Peyer's patch (tissue), 4 donors: ENCODE results near the gene SMIM24. TPM values are rescaled to one million over a fixed set of nuclear protein-coding genes. Genes with fewer than 3 reads are reported as not detected.

Experiments
- DNase-seq, 3 donors: peaks; one replicate each; pipeline ENCODE4 v3.0.0-alpha.2; 2017 to 2019
- H3K27ac ChIP-seq, 4 donors: fragments of 200-600 bp; sonication (generic); one replicate each; pipeline ENCODE4 v1.5.1; 2016 to 2019
- H3K27me3 ChIP-seq, 2 donors: fragments of 200-600 bp; sonication (generic); one replicate each; pipeline ENCODE4 v1.5.1; 2019
- H3K36me3 ChIP-seq, 3 donors: fragments of 200-600 bp; sonication (generic); one replicate each; pipeline ENCODE4 v1.5.1; 2016 to 2019
- H3K4me1 ChIP-seq, 4 donors: fragments of 200-600 bp; sonication (generic); one replicate each; pipeline ENCODE4 v1.5.1; 2016 to 2019
- H3K4me3 ChIP-seq, 4 donors: fragments of 200-600 bp; sonication (generic); 1 replicate in 3 of 4; 2 replicates in 1 of 4; pipeline ENCODE4 v1.5.1; 2016 to 2019; ENCODE audit warnings: mild to moderate bottlenecking in 1 of 4
- H3K9me3 ChIP-seq, 4 donors: fragments of 200-600 bp; sonication (generic); one replicate each; pipeline ENCODE4 v1.5.1; 2016 to 2019; ENCODE audit warnings: mild to moderate bottlenecking in 1 of 4
- CTCF ChIP-seq, 6 experiments: fragments of 450-650 bp in 4 of 6; fragments of 200-600 bp in 2 of 6; sonication (generic) in 1 of 6; IDR thresholded peaks; one replicate each; pipeline ENCODE4 v1.5.1; 2017 to 2019; ENCODE audit warnings: antibody characterized with exemption in 6 of 6, mild to moderate bottlenecking in 3 of 6, moderate library complexity in 1 of 6
- POLR2A ChIP-seq, 2 donors: fragments of 450-650 bp; IDR thresholded peaks; one replicate each; pipeline ENCODE4 v1.5.1; 2017; ENCODE audit warnings: antibody characterized with exemption in 2 of 2, mild to moderate bottlenecking in 2 of 2, moderate library complexity in 2 of 2
- total RNA-seq, 4 donors: library from RNA; depleted of rRNA; stranded (reverse); fragments of >200 nt; gene quantifications; one replicate each; pipeline ENCODE4 v1.1.0, GENCODE V29; 2016

SMIM24 gene
- total RNA-seq, 4 donors from 2014 or later: 75.9 to 1,153 (median 771) TPM

GRCh38 chr19:3459965-3460582 lies 20.3 kb downstream of the SMIM24 start:
- DNase-seq: no peak
- Histone ChIP-seq H3K27ac (peak overlapping the region in 3 of 4 donors; percentile 64 to 86 (median 69)), H3K9me3 (no peaks in the 10 kb centered on the region), H3K4me1 (peaks cover 0 to 32% (median 0%) of the 10 kb centered on the region in 4 donors), H3K27me3 (no peaks in the 10 kb centered on the region), H3K4me3 (no peak overlapping the region), H3K36me3 (peaks cover 0 to 45% (median 0%) of the 10 kb centered on the region in 3 donors)
- TF ChIP-seq CTCF (IDR thresholded peaks at IDR 0.05) (no peak), POLR2A (IDR thresholded peaks at IDR 0.05) (no peak)

DNA sequence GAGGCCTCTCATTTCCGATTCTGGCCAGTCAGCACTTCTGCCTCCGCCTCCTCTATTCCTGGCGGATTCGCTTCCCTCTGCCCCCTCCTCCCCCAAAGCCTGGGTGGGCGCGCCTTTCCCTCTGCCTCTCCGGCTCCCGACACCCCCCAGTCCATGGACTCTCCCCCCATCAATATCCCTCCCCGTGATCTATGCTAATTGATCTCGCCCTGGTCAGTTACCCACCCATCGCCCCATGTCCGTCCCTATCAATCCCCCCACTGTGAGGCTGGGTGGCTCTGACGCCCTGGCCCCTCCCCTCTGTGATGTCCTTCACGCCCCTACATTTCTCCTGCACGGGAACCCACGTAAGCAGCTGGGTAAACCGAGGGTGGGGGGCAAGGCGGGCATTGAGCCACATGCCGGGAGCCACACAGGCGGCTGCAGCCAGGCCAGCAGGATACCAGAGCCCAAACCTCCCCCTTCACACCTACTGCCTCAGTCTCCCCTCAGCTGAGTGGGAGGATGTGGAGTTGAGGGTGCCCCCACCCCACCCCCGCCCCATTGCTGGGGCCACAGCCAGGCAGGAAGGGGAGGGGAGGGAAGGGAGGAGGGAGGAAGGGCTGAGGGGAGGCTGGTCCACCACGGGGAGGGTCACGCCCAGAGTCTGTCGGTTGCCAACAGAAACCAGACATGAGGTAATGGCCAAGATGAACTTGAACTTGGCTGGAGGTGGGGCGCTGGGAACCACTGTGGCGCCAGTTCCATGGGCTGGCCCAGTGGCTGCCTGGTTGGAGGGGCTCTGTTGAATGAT lies 21.0 kb downstream of the SMIM24 start:
- peak in 2 of 3 donors; percentile 24 to 75 for DNase-seq
- no peak overlapping the region for H3K4me3 ChIP-seq
- peaks cover 0 to 52% (median 0%) of the 10 kb centered on the region in 3 donors for H3K36me3 ChIP-seq
- no peaks in the 10 kb centered on the region for H3K27me3 ChIP-seq
- H3K9me3 ChIP-seq: no peaks in the 10 kb centered on the region
- no peak for TF ChIP-seq CTCF (IDR thresholded peaks at IDR 0.05)
- no peak for TF ChIP-seq POLR2A (IDR thresholded peaks at IDR 0.05)
- H3K27ac ChIP-seq: peak overlapping the region; percentile 43 to 86 (median 66)
- peaks cover 0 to 32% (median 0%) of the 10 kb centered on the region in 4 donors for H3K4me1 ChIP-seq

- Histone ChIP-seq H3K9me3 (no peaks in the 10 kb centered on the region), H3K36me3 (peaks cover 0 to 52% (median 0%) of the 10 kb centered on the region in 3 donors), H3K4me3 (no peak overlapping the region), H3K27ac (peak overlapping the region; percentile 43 to 86 (median 66)), H3K4me1 (peaks cover 0 to 32% (median 0%) of the 10 kb centered on the region in 4 donors), H3K27me3 (no peaks in the 10 kb centered on the region)
- no peak for DNase-seq
- TF ChIP-seq CTCF (IDR thresholded peaks at IDR 0.05): no peak
Observed at GRCh38 chr19:3458229-3459088, 21.9 kb downstream of the SMIM24 start.

GRCh38 chr19:3457528-3458228 lies 22.6 kb downstream of the SMIM24 start:
- peaks cover 0 to 32% (median 0%) of the 10 kb centered on the region in 4 donors for H3K4me1 ChIP-seq
- peaks cover 0 to 52% (median 0%) of the 10 kb centered on the region in 3 donors for H3K36me3 ChIP-seq
- no peak for DNase-seq
- TF ChIP-seq CTCF (IDR thresholded peaks at IDR 0.05): no peak
- no peak for TF ChIP-seq POLR2A (IDR thresholded peaks at IDR 0.05)
- H3K27ac ChIP-seq: peak overlapping the region in 3 of 4 donors; percentile 64 to 86 (median 69)
- no peaks in the 10 kb centered on the region for H3K9me3 ChIP-seq
- no peaks in the 10 kb centered on the region for H3K27me3 ChIP-seq
- H3K4me3 ChIP-seq: no peak overlapping the region
